A549 (cell line): ENCODE measurements around the gene TTPAL.

Source experiments
- BCL3 ChIP-seq: fragments of >200 bp; sonication (Bioruptor Twin); formaldehyde crosslinking; IDR thresholded peaks from 3 replicates; pipeline ENCODE4 v1.6.1; 2016
- BHLHE40 ChIP-seq: IDR thresholded peaks from 2 replicates; pipeline ENCODE4 v1.6.1; 2012; ENCODE audit warnings: low read depth, low read length, inconsistent platforms
- CTCF ChIP-seq: fragments of >200 bp; sonication (Bioruptor Twin); formaldehyde crosslinking; IDR thresholded peaks from 3 replicates; pipeline ENCODE4 v1.5.1; 2016
- ELK1 ChIP-seq: fragments of 150-350 bp; IDR thresholded peaks from 2 replicates; pipeline ENCODE4 v1.6.1; 2014; ENCODE audit warnings: low read depth, mild to moderate bottlenecking, low read length
- HDAC2 ChIP-seq: fragments of 200-600 bp; sonication (generic); IDR thresholded peaks from 2 replicates; pipeline ENCODE4 v1.6.1; 2016
- HOXA7 ChIP-seq: fragments of 250-450 bp; sonication (Bioruptor Pico); IDR thresholded peaks from 2 replicates; pipeline ENCODE4 v1.5.0; 2020; ENCODE audit warnings: mild to moderate bottlenecking, moderate library complexity
- POLR2A ChIP-seq: IDR thresholded peaks from 2 replicates; pipeline ENCODE4 v1.6.1; 2012; ENCODE audit warnings: mild to moderate bottlenecking, low read length
- RAD21 ChIP-seq, 2 experiments: fragments of >200 bp in 1 of 2; sonication (Bioruptor Twin) in 1 of 2; formaldehyde crosslinking in 1 of 2; IDR thresholded peaks in 1 of 2; conservative IDR thresholded peaks in 1 of 2; 2 replicates in 1 of 2; 3 replicates in 1 of 2; pipeline ENCODE4 v1.6.1; 2012 to 2018; ENCODE audit warnings: inconsistent platforms in 1 of 2
- RCOR1 ChIP-seq: fragments of 150-350 bp; IDR thresholded peaks from 2 replicates; pipeline ENCODE4 v1.6.1; 2014; ENCODE audit warnings: antibody characterized with exemption, low read length, low read depth
- RFX5 ChIP-seq: fragments of 450-650 bp; IDR thresholded peaks from 2 replicates; pipeline ENCODE4 v1.7.1; 2014; ENCODE audit warnings: antibody characterized with exemption, mild to moderate bottlenecking, moderate library complexity

- TF ChIP-seq RCOR1, result no peak
- TF ChIP-seq CTCF, result no peak
- no peak for TF ChIP-seq ELK1
- no peak for TF ChIP-seq RFX5
- TF ChIP-seq BCL3, result no peak
- TF ChIP-seq BHLHE40, result no peak
- TF ChIP-seq POLR2A, result no peak
- TF ChIP-seq HDAC2, result no peak
- TF ChIP-seq HOXA7 (CRISPR knock-in tag), result no peak
- no peak for TF ChIP-seq RAD21 (conservative IDR thresholded peaks at IDR 0.05 in 1 of 2, IDR thresholded peaks at IDR 0.05 in 1 of 2)
Observed at GRCh38 chr20:44522841-44523240, 47.2 kb downstream of the TTPAL start.
